Neural progenitor cell (in vitro differentiated cells): ENCODE data around the gene ADRA2C. TPM values are rescaled to one million over a fixed set of nuclear protein-coding genes. Genes with fewer than 3 reads are reported as not detected.

ENCODE experiments used
- DNase-seq: peaks from one replicate; pipeline ENCODE4 v3.0.0-alpha.2; 2016; ENCODE audit warnings: low spot score
- H2AFZ ChIP-seq: fragments of 200-600 bp; sonication (generic); replicated peaks from 2 replicates; pipeline ENCODE4 v1.6.1; 2016; ENCODE audit warnings: antibody characterized with exemption
- H3F3A ChIP-seq: fragments of 200-600 bp; sonication (generic); 2 replicates; pipeline ENCODE4 v1.6.1; 2016; ENCODE audit warnings: antibody characterized with exemption, low read depth
- H3K27ac ChIP-seq: fragments of 200-600 bp; sonication (generic); 2 replicates; pipeline ENCODE4 v1.5.1; 2016; ENCODE audit warnings: mild to moderate bottlenecking
- H3K27me3 ChIP-seq: fragments of 200-600 bp; sonication (generic); 2 replicates; pipeline ENCODE4 v1.6.1; 2016; ENCODE audit warnings: mild to moderate bottlenecking, moderate library complexity
- H3K36me3 ChIP-seq: fragments of 200-600 bp; sonication (generic); 2 replicates; pipeline ENCODE4 v1.5.1; 2016
- H3K4me1 ChIP-seq: fragments of 200-600 bp; sonication (generic); 2 replicates; pipeline ENCODE4 v1.6.1; 2016; ENCODE audit warnings: mixed run types
- H3K4me2 ChIP-seq: fragments of 200-600 bp; sonication (generic); 2 replicates; pipeline ENCODE4 v1.6.1; 2016
- H3K4me3 ChIP-seq: fragments of 200-600 bp; sonication (generic); 2 replicates; pipeline ENCODE4 v1.5.1; 2016
- H3K79me2 ChIP-seq: fragments of 200-600 bp; sonication (generic); 2 replicates; pipeline ENCODE4 v1.6.1; 2016; ENCODE audit warnings: low read depth
- H3K9ac ChIP-seq: fragments of 200-600 bp; sonication (generic); 2 replicates; pipeline ENCODE4 v1.6.1; 2016
- H3K9me3 ChIP-seq: fragments of 200-600 bp; sonication (generic); 2 replicates; pipeline ENCODE4 v1.5.1; 2016; ENCODE audit warnings: low read depth
- H4K20me1 ChIP-seq: fragments of 200-600 bp; sonication (generic); 2 replicates; pipeline ENCODE4 v1.6.1; 2016; ENCODE audit warnings: low read depth
- H3K27ac Mint-ChIP-seq: 3 replicates; pipeline ENCODE4 v1.8.0; 2021; ENCODE audit warnings: mixed read lengths
- H3K27me3 Mint-ChIP-seq: 2 replicates; pipeline ENCODE4 v1.8.0; 2022; ENCODE audit warnings: low read depth, mild to moderate bottlenecking, inconsistent platforms, moderate library complexity, mixed read lengths; ENCODE audit not compliant: insufficient read depth
- H3K36me3 Mint-ChIP-seq: 3 replicates; pipeline ENCODE4 v1.8.0; 2021; ENCODE audit warnings: mixed read lengths
- H3K4me1 Mint-ChIP-seq: 3 replicates; pipeline ENCODE4 v1.8.0; 2021; ENCODE audit warnings: mixed read lengths
- H3K4me3 Mint-ChIP-seq: 3 replicates; pipeline ENCODE4 v1.8.0; 2021; ENCODE audit warnings: mild to moderate bottlenecking, moderate library complexity, mixed read lengths
- H3K9me3 Mint-ChIP-seq: 3 replicates; pipeline ENCODE4 v1.8.0; 2020; ENCODE audit warnings: mixed read lengths
- EZH2 ChIP-seq: fragments of 200-600 bp; sonication (generic); IDR thresholded peaks from 2 replicates; pipeline ENCODE4 v1.6.1; 2017; ENCODE audit warnings: antibody characterized with exemption, mild to moderate bottlenecking, moderate library complexity
- EZH2phosphoT487 ChIP-seq: fragments of 200-600 bp; sonication (generic); IDR thresholded peaks from 2 replicates; pipeline ENCODE4 v1.6.1; 2017; ENCODE audit warnings: antibody characterized with exemption
- total RNA-seq: library from RNA; depleted of rRNA; stranded (reverse); fragments of >200 nt; gene quantifications from 2 replicates; pipeline ENCODE4 v1.2.3, GENCODE V29; 2015; ENCODE audit warnings: low replicate concordance
- TF ChIP-seq, protein P1 (sequence below): fragments of 200-600 bp; sonication (generic); IDR thresholded peaks from 2 replicates; pipeline ENCODE4 v1.5.1; 2017; ENCODE audit warnings: antibody characterized with exemption, mild to moderate bottlenecking

The ADRA2C gene
- total RNA-seq, 1 donor from 2014 or later = 2.5 TPM

DNA sequence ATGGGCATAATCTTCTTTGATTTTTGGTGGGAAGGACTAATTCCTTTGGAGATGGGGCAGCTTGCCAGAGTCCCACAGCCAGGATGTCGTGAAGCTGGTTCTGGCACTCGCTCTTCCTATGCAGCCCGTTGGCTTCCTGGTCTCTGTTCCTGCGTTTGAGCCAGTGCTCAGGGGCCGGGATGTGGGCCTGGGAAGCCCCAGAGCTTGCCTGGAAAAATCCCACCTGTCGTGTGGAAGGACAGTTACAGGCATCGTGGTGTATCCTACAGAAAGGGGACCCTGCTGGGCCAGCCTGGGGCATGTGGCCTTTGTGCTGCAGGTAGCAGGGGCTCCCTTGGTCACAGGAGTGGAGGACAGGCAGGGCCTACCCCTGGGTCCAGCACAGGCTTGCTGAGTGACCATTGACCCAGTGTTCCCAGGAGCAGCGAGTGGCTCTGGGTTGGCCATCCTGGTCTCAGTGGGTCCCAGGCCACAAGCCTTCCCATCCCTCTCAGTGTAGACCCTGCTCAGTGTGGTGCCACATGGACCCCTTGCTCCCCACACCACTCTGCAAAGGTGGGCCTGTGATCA is 50.2 kb downstream of the ADRA2C start:
- no peak for DNase-seq
- Histone ChIP-seq H3K9me3 (no peaks in the 10 kb centered on the region), H3K4me3 (no peak overlapping the region), H3K4me1 (peaks cover 2% of the 10 kb centered on the region), H3K4me2 (no peak overlapping the region), H3K9ac (no peak overlapping the region), H3K27me3 (no peaks in the 10 kb centered on the region), H4K20me1 (no peaks in the 10 kb centered on the region), H3K27ac (no peak overlapping the region), H3F3A (peaks cover 6% of the 10 kb centered on the region), H3K36me3 (no peaks in the 10 kb centered on the region), H2AFZ (no peak overlapping the region), H3K79me2 (no peaks in the 10 kb centered on the region)
- no peaks in the 10 kb centered on the region for H3K36me3 Mint-ChIP-seq
- H3K9me3 Mint-ChIP-seq = peaks cover 8% of the 10 kb centered on the region
- H3K27me3 Mint-ChIP-seq = peaks cover 16% of the 10 kb centered on the region
- TF ChIP-seq, protein P1, sequence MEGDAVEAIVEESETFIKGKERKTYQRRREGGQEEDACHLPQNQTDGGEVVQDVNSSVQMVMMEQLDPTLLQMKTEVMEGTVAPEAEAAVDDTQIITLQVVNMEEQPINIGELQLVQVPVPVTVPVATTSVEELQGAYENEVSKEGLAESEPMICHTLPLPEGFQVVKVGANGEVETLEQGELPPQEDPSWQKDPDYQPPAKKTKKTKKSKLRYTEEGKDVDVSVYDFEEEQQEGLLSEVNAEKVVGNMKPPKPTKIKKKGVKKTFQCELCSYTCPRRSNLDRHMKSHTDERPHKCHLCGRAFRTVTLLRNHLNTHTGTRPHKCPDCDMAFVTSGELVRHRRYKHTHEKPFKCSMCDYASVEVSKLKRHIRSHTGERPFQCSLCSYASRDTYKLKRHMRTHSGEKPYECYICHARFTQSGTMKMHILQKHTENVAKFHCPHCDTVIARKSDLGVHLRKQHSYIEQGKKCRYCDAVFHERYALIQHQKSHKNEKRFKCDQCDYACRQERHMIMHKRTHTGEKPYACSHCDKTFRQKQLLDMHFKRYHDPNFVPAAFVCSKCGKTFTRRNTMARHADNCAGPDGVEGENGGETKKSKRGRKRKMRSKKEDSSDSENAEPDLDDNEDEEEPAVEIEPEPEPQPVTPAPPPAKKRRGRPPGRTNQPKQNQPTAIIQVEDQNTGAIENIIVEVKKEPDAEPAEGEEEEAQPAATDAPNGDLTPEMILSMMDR = no peak
- TF ChIP-seq EZH2 (no peak), EZH2phosphoT487 (no peak)
- no peak overlapping the region for H3K4me3 Mint-ChIP-seq
- H3K27ac Mint-ChIP-seq = no peak overlapping the region
- H3K4me1 Mint-ChIP-seq = peaks cover 3% of the 10 kb centered on the region

DNA sequence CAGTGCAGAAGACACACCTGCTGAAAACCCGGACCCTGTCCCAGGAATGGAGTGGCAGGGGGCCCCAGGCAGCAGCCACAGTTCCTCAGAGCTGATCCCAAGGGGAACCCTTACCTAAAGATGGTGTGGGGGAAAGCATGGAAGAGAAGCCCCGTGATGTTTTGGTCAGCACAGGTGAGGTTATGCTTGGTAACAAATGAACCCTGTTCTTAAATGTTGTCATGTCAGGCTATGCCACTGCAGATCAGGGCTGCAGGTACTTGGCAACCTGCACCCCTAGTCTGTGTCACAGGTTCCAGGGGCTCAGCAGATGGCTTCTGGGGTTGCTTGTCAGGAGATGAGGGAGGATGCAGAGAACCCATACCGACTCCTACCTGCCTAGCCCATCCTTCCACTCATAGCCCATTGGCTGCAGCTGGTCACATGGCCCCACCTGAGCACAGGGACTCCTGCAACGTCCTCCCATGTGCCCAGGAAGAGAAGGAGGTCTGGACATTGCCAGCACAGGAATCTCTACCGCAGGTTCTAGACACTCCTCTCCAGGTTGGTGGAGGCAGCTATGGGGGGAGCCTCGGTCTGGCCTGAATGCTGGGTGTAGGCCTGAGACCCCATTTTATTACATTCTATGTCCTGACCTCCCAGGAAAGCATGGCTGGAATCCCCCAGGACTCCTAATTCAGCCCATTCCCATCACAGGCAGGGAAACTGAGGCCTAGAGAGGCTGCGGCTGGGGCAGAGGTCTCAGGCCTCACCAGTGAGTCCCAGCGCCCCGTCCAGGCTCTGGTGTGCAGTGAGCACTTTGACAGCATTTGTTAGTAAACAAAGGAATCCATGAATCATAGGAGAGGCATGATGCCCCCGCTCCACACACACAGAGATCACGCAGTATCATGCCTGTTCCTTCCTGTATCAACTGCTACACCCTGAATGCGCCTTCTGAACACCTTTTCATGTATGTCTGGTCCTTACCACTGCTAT is 51.1 kb downstream of the ADRA2C start:
- Histone ChIP-seq H3K9ac (no peak overlapping the region), H2AFZ (no peak overlapping the region), H3K4me3 (no peak overlapping the region), H4K20me1 (no peaks in the 10 kb centered on the region), H3F3A (peaks cover 6% of the 10 kb centered on the region), H3K4me2 (no peak overlapping the region), H3K9me3 (no peaks in the 10 kb centered on the region), H3K4me1 (peaks cover 11% of the 10 kb centered on the region), H3K27me3 (no peaks in the 10 kb centered on the region), H3K27ac (no peak overlapping the region), H3K79me2 (no peaks in the 10 kb centered on the region), H3K36me3 (no peaks in the 10 kb centered on the region)
- Mint-ChIP-seq H3K4me3 (no peak overlapping the region), H3K9me3 (peaks cover 8% of the 10 kb centered on the region), H3K27me3 (peaks cover 16% of the 10 kb centered on the region), H3K27ac (no peak overlapping the region), H3K4me1 (peaks cover 5% of the 10 kb centered on the region), H3K36me3 (no peaks in the 10 kb centered on the region)
- TF ChIP-seq, protein P1 = no peak
- no peak for TF ChIP-seq EZH2phosphoT487
- no peak for TF ChIP-seq EZH2
- DNase-seq = no peak

Other genes starting within 250 kb of the ADRA2C start
- gene LRPAP1, start 234.0 kb upstream of the ADRA2C start, total RNA-seq = 48.3 and 76.1 TPM in 2 replicates